IMR-90 (cell line): Measurements from ENCODE around the gene POLD1. TPM values are rescaled to one million over a fixed set of nuclear protein-coding genes. Genes with fewer than 3 reads are reported as not detected.

Source experiments
- ATAC-seq: fragments of 200-7000 bp; cut with Tn5 transposase; 2 replicates; pipeline ENCODE4 v1.9.1; 2020; ENCODE audit warnings: low read depth, mild to moderate bottlenecking, moderate library complexity
- BruUV-seq: library from RNA; stranded (reverse); fragments of 400-500 nt; replicated peaks from 2 replicates; lab custom pipeline; 2021; lab: Mats Ljungman, UMichigan
- CTCF ChIA-PET: fragments of 300-600 bp; formaldehyde crosslinking; extraction: SDS; loops from one replicate; lab custom pipeline; 2021; ENCODE audit warnings: antibody characterized with exemption; lab: Yijun Ruan, JAX
- POLR2A ChIA-PET: fragments of 300-600 bp; sonication (Branson Sonifier 250); formaldehyde crosslinking; loops from one replicate; lab custom pipeline; 2022; ENCODE audit warnings: antibody characterized with exemption; ENCODE audit not compliant: unreplicated experiment; lab: Charles Lee
- DNase-seq: peaks from one replicate; pipeline ENCODE4 v3.0.0; 2013
- H2AFZ ChIP-seq: replicated peaks from 2 replicates; pipeline ENCODE3; 2013; ENCODE audit warnings: low read length, mild to moderate bottlenecking; ENCODE audit not compliant: poor library complexity
- H2AK5ac ChIP-seq: 2 replicates; pipeline ENCODE4 v1.6.1; 2013; ENCODE audit warnings: low read depth, low read length, inconsistent platforms
- H2AK9ac ChIP-seq: replicated peaks from 2 replicates; pipeline ENCODE3; 2013; ENCODE audit warnings: mild to moderate bottlenecking, low read depth, low read length, moderate library complexity; ENCODE audit not compliant: poor library complexity
- H2BK120ac ChIP-seq: 2 replicates; pipeline ENCODE4 v1.6.1; 2013; ENCODE audit warnings: low read depth, low read length, inconsistent platforms
- H2BK15ac ChIP-seq: 3 replicates; pipeline ENCODE4 v1.6.1; 2013; ENCODE audit warnings: low read depth, low read length, inconsistent platforms
- H2BK20ac ChIP-seq: 2 replicates; pipeline ENCODE4 v1.6.1; 2013; ENCODE audit warnings: low read depth, mild to moderate bottlenecking, inconsistent platforms, low read length, moderate library complexity
- H2BK5ac ChIP-seq: 2 replicates; pipeline ENCODE4 v1.6.1; 2013; ENCODE audit warnings: mild to moderate bottlenecking, low read depth, low read length, inconsistent platforms; ENCODE audit not compliant: poor library complexity, severe bottlenecking
- H3K14ac ChIP-seq: replicated peaks from 2 replicates; pipeline ENCODE4 v1.6.1; 2013; ENCODE audit warnings: low read depth, low read length, inconsistent platforms
- H3K18ac ChIP-seq: 2 replicates; pipeline ENCODE4 v1.6.1; 2013; ENCODE audit warnings: low read depth, low read length, control low read depth
- H3K23ac ChIP-seq: 2 replicates; pipeline ENCODE4 v1.6.1; 2013; ENCODE audit warnings: low read depth, low read length, inconsistent platforms
- H3K27ac ChIP-seq: 2 replicates; pipeline ENCODE4 v1.5.1; 2013; ENCODE audit warnings: mild to moderate bottlenecking, control low read depth, low read length; ENCODE audit not compliant: insufficient read depth
- H3K27me3 ChIP-seq: 2 replicates; pipeline ENCODE4 v1.6.1; 2013; ENCODE audit warnings: low read length; ENCODE audit not compliant: control insufficient read depth, insufficient read depth
- H3K36me3 ChIP-seq: 2 replicates; pipeline ENCODE4 v1.6.1; 2013; ENCODE audit warnings: low read length, mixed read lengths; ENCODE audit not compliant: control insufficient read depth, insufficient read depth
- H3K4ac ChIP-seq: 2 replicates; pipeline ENCODE4 v1.6.1; 2013; ENCODE audit warnings: low read depth, low read length, inconsistent platforms
- H3K4me1 ChIP-seq: 2 replicates; pipeline ENCODE4 v1.6.1; 2013; ENCODE audit warnings: low read length, mixed read lengths; ENCODE audit not compliant: control insufficient read depth, insufficient read depth
- H3K4me2 ChIP-seq: 2 replicates; pipeline ENCODE4 v1.6.1; 2013; ENCODE audit warnings: low read depth, mild to moderate bottlenecking, control low read depth, low read length, moderate library complexity
- H3K4me3 ChIP-seq: 2 replicates; pipeline ENCODE4 v1.5.1; 2013; ENCODE audit warnings: low read depth, mild to moderate bottlenecking, control low read depth, low read length, moderate library complexity; ENCODE audit not compliant: insufficient read depth
- H3K56ac ChIP-seq: 2 replicates; pipeline ENCODE4 v1.6.1; 2013; ENCODE audit warnings: low read length, inconsistent platforms; ENCODE audit not compliant: insufficient read depth; ENCODE audit errors: extremely low read depth
- H3K79me1 ChIP-seq, 2 experiments: 2 replicates each; pipeline ENCODE4 v1.6.1; 2013; ENCODE audit warnings: low read length in 2 of 2, inconsistent platforms in 1 of 2, low read depth in 1 of 2
- H3K9ac ChIP-seq: 2 replicates; pipeline ENCODE4 v1.6.1; 2013; ENCODE audit warnings: low read depth, low read length, control low read depth
- H3K9me1 ChIP-seq: 2 replicates; pipeline ENCODE4 v1.6.1; 2013; ENCODE audit warnings: low read length, inconsistent platforms; ENCODE audit not compliant: insufficient read depth
- H3K9me3 ChIP-seq: 2 replicates; pipeline ENCODE4 v1.6.1; 2013; ENCODE audit warnings: low read length; ENCODE audit not compliant: control insufficient read depth, insufficient read depth
- H4K20me1 ChIP-seq: 2 replicates; pipeline ENCODE4 v1.6.1; 2013; ENCODE audit warnings: low read length, inconsistent platforms; ENCODE audit not compliant: insufficient read depth
- H4K5ac ChIP-seq: 2 replicates; pipeline ENCODE4 v1.6.1; 2013; ENCODE audit warnings: mild to moderate bottlenecking, low read depth, low read length, control low read depth
- H4K8ac ChIP-seq, 2 experiments: 2 replicates each; pipeline ENCODE4 v1.6.1; 2013; ENCODE audit warnings: low read depth in 2 of 2, low read length in 2 of 2, control low read depth in 1 of 2, inconsistent platforms in 1 of 2
- H4K91ac ChIP-seq: 2 replicates; pipeline ENCODE4 v1.6.1; 2013; ENCODE audit warnings: low read depth, low read length, inconsistent platforms; ENCODE audit not compliant: insufficient read depth
- CEBPB ChIP-seq: IDR thresholded peaks from 2 replicates; pipeline ENCODE4 v1.6.1; 2012; ENCODE audit warnings: low read depth, low read length, improper control_type of control experiment
- CHD1 ChIP-seq: IDR thresholded peaks from 2 replicates; pipeline ENCODE4 v1.6.1; 2012; ENCODE audit warnings: low read depth, low read length, improper control_type of control experiment
- FOS ChIP-seq: fragments of 150-350 bp; IDR thresholded peaks from 2 replicates; pipeline ENCODE4 v1.6.1; 2016; ENCODE audit warnings: low read depth, low read length
- MAFK ChIP-seq: IDR thresholded peaks from 2 replicates; pipeline ENCODE4 v1.6.1; 2012; ENCODE audit warnings: low read depth, low read length, improper control_type of control experiment
- NFE2L2 ChIP-seq: fragments of 150-350 bp; IDR thresholded peaks from 2 replicates; pipeline ENCODE4 v1.6.1; 2016; ENCODE audit warnings: low read depth, mild to moderate bottlenecking, low read length
- POLR2A ChIP-seq: IDR thresholded peaks from 2 replicates; pipeline ENCODE4 v1.6.1; 2012; ENCODE audit warnings: mild to moderate bottlenecking, low read depth, low read length
- RAD21 ChIP-seq: IDR thresholded peaks from 2 replicates; pipeline ENCODE4 v1.6.1; 2012; ENCODE audit warnings: low read length, improper control_type of control experiment
- RFX5 ChIP-seq: IDR thresholded peaks from 2 replicates; pipeline ENCODE4 v1.8.0; 2012; ENCODE audit warnings: low read depth, mild to moderate bottlenecking, low read length, moderate library complexity
- SMC3 ChIP-seq: fragments of 150-350 bp; IDR thresholded peaks from 2 replicates; pipeline ENCODE4 v1.6.1; 2016; ENCODE audit warnings: low read depth, mild to moderate bottlenecking, antibody characterized with exemption, low read length, moderate library complexity
- WGBS, 2 experiments: methylation state at CpG; one replicate each; pipeline versions ENCODE4 v1.1.5 to v1.1.7; 2013; ENCODE audit warnings: missing lambda C conversion rate in 2 of 2; ENCODE audit not compliant: insufficient read length in 1 of 2; ENCODE audit errors: extremely low coverage in 2 of 2; 5-methylcytosine and 5-hydroxymethylcytosine counted together
- dilution Hi-C: fragments of 300-500 bp; cut with HindIII; formaldehyde crosslinking; loops from one replicate; pipeline ENCODE4 v1.14.3; 2018; ENCODE audit warnings: low sequenced_read_pairs; ENCODE audit not compliant: unreplicated experiment
- in situ Hi-C: fragments of 300-500 bp; cut with MboI; formaldehyde crosslinking; loops from 3 replicates; pipeline ENCODE4 v1.14.3; 2019; ENCODE audit warnings: low sequenced_read_pairs, inconsistent platforms, mixed read lengths
- intact Hi-C: fragments of 100-400 bp; cut with micrococcal nuclease; formaldehyde crosslinking; loops from 2 replicates; pipeline ENCODE4 v1.10.0; 2022
- polyA plus RNA-seq, 3 experiments: library from polyadenylated mRNA; depleted of rRNA; stranded (reverse); fragments of >200 nt; gene quantifications; 2 replicates each; pipeline ENCODE4 v1.2.3, GENCODE V29; 2012; ENCODE audit warnings: low replicate concordance in 1 of 3
- total RNA-seq: library from RNA; depleted of rRNA; stranded (reverse); fragments of >200 nt; gene quantifications from 2 replicates; pipeline ENCODE4 v1.2.3, GENCODE V29; 2012
- TF ChIP-seq, protein P1 (sequence below): fragments of 150-350 bp; IDR thresholded peaks from 2 replicates; pipeline ENCODE4 v1.6.1; 2016; ENCODE audit warnings: low read depth, mild to moderate bottlenecking, low read length, moderate library complexity, borderline replicate concordance
- TF ChIP-seq, protein P2 (sequence below): conservative IDR thresholded peaks from 2 replicates; pipeline ENCODE4 v1.5.1; 2012; ENCODE audit warnings: mild to moderate bottlenecking, low read depth, low read length, improper control_type of control experiment

Gene POLD1
- total and polyA plus RNA-seq, 2 of the 4 experiments (the other 2 are of a cell fraction): 13.8 to 28.9 TPM

DNA sequence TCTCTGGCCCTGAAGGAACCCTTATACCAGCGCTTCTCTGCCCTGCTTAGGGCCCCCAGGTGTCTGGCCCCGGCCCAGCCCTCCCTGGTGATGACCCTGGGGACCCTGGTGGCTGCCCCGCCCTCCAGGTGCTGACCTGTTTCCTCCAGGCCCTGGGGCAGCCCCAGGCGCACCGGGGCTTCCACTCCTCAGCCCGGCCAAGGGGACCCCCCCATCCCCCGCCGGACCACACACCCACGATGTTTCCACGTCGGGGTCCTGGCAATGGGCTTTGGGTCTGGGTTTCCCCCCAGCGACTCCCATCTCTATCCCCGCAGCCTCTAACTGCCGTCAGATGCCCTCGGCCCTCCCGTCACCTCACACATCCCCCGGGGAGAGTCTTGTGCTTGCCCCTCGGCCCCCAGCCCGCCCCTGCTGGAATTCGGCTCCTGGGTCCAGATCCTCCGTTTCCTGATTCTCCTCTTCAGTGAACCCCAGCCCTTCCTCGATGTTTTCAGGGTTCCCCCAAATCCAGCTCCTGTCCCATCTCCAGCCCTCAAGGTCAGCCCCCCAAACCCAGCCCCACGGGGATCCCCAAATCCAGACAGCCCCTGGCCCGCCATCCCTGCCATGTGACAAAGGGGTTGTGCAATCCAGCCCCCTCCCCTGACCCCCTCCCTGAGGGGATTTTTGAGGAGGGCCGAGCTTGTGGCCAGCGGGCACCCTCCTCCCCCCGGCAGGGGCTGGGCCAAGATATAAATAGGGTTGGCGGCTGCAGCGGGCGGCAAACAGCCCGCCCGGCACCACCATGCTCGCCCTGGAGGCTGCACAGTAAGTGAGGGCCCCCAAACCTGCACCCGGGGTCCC is 34.3 kb downstream of the POLD1 start, which contains the start of gene SPIB:
SPIB (plus strand) TSS at position 763 of the 846 bp plus-strand sequence; CDS start at position 788, 25 bp downstream.
- DNase-seq (no peak), ATAC-seq (no peak)
- Histone ChIP-seq H4K20me1 (no peaks in the 10 kb centered on the region), H2AK9ac (no peak within 1 kb of the TSS), H3K4ac (no peak within 1 kb of the TSS), H3K18ac (no peak within 1 kb of the TSS), H3K36me3 (peaks cover 2% of the 10 kb centered on the region; the same call in 1 of the 2 replicates), H4K91ac (no peak within 1 kb of the TSS), H2BK20ac (no peak within 1 kb of the TSS), H3K4me3 (no peak within 1 kb of the TSS), H3K79me1 (no peaks in the 10 kb centered on the region), H3K14ac (no peak within 1 kb of the TSS), H3K27me3 (peaks cover 21% of the 10 kb centered on the region), H3K23ac (no peak within 1 kb of the TSS), H3K9ac (no peak within 1 kb of the TSS), H3K4me1 (no peaks in the 10 kb centered on the region), H2BK15ac (no peak within 1 kb of the TSS), H3K9me3 (no peaks in the 10 kb centered on the region), H3K4me2 (no peak within 1 kb of the TSS), H4K5ac (no peak within 1 kb of the TSS), H2AFZ (no peak within 1 kb of the TSS), H2BK5ac (no peak within 1 kb of the TSS), H3K9me1 (no peaks in the 10 kb centered on the region), H3K56ac (no peak within 1 kb of the TSS), H3K27ac (no peak within 1 kb of the TSS), H4K8ac (no peak within 1 kb of the TSS), H2AK5ac (no peak within 1 kb of the TSS), H2BK120ac (no peak within 1 kb of the TSS)
- POLR2A ChIA-PET: no interaction called here
- CTCF ChIA-PET: no interaction called here
- in situ Hi-C loops: no loop called here
- dilution Hi-C loops: no loop called here
- no TSS peak for BruUV-seq
- no peak for TF ChIP-seq RFX5
- TF ChIP-seq RAD21: no peak
- TF ChIP-seq POLR2A: no peak
- TF ChIP-seq, protein P1, sequence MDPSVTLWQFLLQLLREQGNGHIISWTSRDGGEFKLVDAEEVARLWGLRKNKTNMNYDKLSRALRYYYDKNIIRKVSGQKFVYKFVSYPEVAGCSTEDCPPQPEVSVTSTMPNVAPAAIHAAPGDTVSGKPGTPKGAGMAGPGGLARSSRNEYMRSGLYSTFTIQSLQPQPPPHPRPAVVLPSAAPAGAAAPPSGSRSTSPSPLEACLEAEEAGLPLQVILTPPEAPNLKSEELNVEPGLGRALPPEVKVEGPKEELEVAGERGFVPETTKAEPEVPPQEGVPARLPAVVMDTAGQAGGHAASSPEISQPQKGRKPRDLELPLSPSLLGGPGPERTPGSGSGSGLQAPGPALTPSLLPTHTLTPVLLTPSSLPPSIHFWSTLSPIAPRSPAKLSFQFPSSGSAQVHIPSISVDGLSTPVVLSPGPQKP: no peak
- TF ChIP-seq NFE2L2: no peak
- TF ChIP-seq CHD1: no peak
- no peak for TF ChIP-seq CEBPB
- no peak for TF ChIP-seq MAFK
- TF ChIP-seq SMC3: no peak
- TF ChIP-seq, protein P2, sequence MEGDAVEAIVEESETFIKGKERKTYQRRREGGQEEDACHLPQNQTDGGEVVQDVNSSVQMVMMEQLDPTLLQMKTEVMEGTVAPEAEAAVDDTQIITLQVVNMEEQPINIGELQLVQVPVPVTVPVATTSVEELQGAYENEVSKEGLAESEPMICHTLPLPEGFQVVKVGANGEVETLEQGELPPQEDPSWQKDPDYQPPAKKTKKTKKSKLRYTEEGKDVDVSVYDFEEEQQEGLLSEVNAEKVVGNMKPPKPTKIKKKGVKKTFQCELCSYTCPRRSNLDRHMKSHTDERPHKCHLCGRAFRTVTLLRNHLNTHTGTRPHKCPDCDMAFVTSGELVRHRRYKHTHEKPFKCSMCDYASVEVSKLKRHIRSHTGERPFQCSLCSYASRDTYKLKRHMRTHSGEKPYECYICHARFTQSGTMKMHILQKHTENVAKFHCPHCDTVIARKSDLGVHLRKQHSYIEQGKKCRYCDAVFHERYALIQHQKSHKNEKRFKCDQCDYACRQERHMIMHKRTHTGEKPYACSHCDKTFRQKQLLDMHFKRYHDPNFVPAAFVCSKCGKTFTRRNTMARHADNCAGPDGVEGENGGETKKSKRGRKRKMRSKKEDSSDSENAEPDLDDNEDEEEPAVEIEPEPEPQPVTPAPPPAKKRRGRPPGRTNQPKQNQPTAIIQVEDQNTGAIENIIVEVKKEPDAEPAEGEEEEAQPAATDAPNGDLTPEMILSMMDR: no peak
- TF ChIP-seq FOS: no peak
- 39% methylated on average over 9 of the region's 34 CpGs; no CpG with 5 or more reads in 1 of the 2 experiments for WGBS, 2 experiments
- intact Hi-C loops: no loop called here
